Measurements from ENCODE around the gene ME1.

ME1 gene

DNA sequence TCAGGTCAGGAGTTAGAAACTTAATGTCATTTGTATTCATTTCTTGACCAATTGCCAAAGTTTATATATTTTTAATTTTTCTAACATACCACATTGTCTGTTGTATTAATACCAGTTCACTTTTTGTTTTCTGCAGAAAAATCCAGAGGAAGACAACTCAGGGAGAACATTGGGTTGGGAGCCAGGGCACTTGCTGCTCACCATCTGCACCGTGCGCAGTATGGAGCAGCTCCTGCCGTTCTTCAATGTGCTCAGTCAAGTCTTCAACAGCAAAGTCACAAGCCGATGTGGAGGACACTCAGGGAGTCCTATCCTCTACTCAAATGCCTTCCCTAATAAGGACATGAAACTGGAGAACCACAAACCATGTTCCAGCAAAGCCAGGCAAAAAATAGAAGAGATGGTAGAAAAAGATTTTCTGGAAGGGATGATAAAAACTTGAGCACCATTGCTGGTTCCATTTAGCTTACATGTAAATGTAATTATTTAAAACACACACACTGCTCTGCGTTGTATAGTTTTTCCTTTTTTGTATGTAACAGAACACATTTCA, 263.0 kb downstream of the ME1 start:
- no peak for DNase-seq (ENCODE audit: low read depth, low spot score)
- no peak overlapping the region for H3K4me3 ChIP-seq (ENCODE audit: low read length)

Measured in Jurkat, Clone E6-1 (cell line).